ENCODE measurements around the gene PI4KB.
A peak's percentile ranks its signal among the peaks of the same experiment; 100 is the strongest.

Gene PI4KB

DNA sequence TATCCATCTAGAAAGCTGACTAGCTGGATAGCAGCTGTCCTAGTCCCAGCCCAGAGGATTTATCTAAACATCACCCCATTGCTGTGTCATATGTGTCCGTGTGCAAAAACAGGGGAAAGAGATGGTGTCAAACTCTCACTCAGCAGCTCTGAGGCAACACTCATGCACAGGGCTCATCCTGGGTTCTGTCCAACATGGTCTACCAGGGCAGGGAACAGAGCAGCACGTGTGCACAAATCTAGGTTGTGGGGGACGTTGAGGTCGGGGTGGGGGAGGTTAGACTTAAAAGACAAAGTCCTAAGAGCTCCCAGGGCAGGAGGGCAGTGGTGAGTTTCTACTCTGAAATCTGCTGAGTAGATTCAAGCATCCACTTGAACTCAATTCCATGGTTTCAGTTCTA lies 16.2 kb downstream of the PI4KB start:
- no peak for DNase-seq

- no peak for DNase-seq
Measured at GRCh38 chr1:151309811-151310323, 17.3 kb downstream of the PI4KB start.

- no peak for DNase-seq
Measured at GRCh38 chr1:151294742-151295462, 32.3 kb downstream of the PI4KB start.

DNA sequence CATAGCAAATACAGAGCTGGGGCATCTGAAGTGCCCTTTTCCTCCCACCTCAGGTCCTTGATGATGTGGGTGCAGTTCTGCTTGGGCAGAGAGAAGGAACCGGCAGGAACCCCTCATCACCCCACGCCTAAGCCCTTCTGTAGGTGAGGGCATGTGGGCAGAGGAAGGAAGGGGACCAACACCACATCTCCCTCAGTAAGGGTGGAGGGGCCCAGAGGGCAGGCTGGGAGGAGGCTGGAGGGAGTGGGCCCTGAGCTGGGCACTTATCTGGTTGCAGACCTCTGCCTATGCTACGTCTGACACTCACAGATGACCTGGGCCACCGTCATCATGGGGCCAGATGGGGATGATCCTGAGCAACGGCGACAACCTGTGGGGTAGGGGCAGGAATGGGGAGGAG lies 34.1 kb downstream of the PI4KB start:
- no peak for DNase-seq

DNA sequence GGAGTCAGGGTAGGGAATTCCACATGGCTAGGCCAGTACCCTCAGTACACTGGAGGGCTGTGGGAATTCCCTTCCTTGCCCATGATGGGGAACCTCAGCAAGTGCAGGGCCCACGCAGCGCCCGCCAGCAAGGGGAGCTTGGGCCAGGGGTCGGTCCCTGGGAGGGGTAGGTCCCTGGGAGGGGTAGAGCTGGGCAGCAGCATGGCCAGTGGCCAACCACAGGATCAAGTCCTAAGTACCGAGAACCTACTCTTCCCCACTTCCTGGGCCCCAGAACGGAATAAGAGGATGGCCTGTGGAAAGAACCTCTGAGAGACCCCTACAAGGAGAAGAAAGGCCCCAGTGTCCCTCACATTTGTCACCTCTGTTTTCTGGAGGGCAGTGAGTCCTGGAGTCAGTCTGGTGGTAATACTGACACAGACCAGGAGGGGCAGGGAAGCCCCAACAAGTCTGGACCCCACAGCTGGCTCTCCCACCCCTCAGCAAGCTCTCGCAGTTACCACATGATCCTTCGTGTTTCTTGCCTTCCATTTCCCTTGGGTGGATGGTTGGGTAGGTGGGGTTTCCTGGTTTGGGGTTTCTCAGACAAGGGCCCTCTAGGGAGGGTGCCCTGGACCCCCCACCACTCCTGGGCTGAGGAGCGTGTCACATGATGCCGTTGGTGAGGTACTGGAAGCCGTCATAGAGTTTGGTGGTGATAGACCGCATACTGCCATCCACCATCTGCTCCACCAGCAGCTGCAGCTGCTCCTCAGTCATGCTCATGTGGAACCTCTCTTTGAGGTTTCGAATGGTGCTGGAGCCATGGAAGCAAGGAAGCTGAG lies 34.8 kb downstream of the PI4KB start:
- DNase-seq = no peak

GRCh38 chr1:151290709-151291303 lies 36.4 kb downstream of the PI4KB start:
- no peak for DNase-seq

- DNase-seq = no peak
Measured at GRCh38 chr1:151289991-151290708, 37.1 kb downstream of the PI4KB start.

DNA sequence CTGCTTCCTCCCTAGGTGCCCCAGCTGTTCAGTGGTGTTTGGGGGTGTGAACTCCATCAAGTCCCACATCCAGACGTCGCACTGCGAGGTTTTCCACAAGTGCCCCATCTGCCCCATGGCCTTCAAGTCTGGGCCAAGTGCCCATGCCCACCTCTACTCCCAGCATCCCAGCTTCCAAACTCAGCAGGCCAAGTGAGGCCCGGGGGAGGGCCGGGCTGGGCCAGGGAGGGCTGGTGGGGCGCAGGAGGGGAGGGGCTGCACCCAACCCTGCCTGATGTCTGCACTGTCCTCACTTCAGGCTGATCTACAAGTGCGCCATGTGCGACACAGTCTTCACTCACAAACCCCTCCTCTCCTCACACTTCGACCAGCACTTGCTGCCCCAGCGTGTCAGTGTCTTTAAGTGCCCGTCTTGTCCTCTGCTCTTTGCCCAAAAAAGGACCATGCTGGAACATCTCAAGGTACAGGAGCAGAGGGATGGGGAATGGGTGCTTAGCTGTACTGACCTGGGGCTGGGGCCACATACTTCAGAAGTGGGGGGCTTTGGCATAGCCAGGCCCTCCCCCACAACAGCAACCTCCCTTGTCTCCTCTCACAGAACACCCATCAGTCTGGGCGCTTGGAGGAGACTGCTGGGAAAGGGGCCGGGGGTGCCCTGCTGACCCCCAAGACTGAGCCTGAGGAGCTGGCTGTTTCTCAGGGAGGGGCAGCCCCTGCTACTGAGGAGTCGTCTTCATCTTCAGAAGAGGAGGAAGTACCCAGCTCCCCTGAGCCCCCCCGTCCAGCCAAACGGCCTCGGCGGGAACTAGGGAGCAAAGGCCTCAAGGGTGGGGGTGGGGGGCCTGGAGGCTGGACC lies 37.9 kb downstream of the PI4KB start:
- no peak for DNase-seq

- DNase-seq = no peak
Measured at GRCh38 chr1:151288502-151288901, 38.7 kb downstream of the PI4KB start.

GRCh38 chr1:151287767-151288500 lies 39.3 kb downstream of the PI4KB start:
- no peak for DNase-seq

GRCh38 chr1:151287341-151287699 lies 39.9 kb downstream of the PI4KB start:
- DNase-seq = no peak

DNA sequence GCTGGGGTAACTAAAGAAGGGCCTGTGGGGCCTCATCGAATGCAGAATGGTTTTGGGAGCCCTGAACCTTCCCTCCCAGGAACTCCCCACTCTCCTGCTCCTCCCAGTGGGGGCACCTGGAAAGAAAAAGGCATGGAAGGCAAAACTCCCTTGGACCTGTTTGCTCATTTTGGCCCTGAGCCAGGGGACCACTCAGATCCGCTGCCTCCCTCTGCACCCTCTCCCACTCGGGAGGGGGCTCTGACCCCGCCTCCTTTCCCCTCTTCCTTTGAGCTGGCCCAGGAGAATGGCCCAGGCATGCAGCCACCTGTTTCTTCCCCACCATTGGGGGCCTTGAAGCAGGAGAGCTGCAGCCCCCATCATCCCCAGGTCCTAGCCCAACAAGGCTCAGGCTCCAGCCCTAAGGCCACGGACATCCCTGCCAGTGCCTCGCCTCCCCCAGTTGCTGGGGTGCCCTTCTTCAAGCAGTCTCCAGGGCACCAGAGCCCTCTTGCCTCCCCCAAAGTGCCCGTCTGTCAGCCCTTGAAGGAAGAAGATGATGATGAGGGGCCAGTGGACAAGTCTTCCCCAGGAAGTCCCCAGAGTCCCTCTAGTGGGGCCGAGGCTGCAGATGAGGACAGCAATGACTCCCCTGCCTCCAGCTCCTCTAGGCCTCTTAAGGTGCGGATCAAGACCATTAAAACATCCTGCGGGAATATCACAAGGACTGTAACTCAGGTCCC lies 40.4 kb downstream of the PI4KB start:
- no peak for DNase-seq

- DNase-seq = no peak
Measured at GRCh38 chr1:151284013-151284577, 43.1 kb downstream of the PI4KB start.

DNA sequence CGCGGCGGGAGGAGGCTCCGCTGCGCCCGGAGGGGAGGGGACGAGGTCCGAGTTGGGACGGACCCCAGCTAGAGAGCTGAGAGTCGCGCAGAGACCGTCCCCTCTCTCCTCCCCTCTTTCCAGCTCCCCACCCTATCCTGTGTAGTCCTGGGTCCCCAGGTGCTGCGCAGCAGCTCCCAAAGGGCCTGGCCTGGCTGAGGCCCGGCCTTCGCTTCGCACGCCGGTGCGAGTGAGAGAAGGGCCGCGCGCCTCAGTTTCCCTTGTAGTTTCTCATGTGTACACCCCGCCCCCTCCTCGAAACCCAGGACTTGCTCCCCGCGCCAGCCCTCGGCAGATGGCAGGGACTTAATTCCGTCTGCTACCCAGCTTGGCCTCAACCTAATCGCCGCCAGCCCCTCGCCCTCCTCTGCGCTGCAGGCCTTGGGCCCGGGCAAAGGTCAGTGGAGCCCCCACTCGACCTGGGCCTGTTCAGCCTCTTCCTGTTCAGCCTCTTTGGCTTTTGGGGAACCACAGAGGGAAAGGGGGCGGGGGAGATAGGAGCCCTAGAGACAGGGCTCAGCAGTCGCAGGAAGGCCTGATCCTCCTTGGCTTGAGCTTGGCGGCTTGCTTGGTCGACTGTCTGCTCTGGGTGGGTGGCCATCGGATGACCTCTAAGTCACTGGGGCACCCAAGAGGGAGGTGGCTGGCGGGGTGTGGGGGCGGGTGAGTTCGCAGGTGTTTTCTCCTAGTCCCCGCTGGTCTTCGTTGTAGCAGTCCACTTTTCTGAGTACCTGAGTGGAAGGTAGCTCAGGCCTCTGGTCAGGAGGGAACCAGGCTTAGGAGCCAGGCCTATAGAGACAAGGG lies 44.1 kb downstream of the PI4KB start:
- no peak for DNase-seq

GRCh38 chr1:151281969-151282882 lies 45.0 kb downstream of the PI4KB start, which contains the start of gene ZNF687:
TSS of gene ZNF687 (plus strand) at chr1:151282299. CDS start at chr1:151286292, 3,993 bp downstream.
- DNase-seq = peak; percentile 100

DNA sequence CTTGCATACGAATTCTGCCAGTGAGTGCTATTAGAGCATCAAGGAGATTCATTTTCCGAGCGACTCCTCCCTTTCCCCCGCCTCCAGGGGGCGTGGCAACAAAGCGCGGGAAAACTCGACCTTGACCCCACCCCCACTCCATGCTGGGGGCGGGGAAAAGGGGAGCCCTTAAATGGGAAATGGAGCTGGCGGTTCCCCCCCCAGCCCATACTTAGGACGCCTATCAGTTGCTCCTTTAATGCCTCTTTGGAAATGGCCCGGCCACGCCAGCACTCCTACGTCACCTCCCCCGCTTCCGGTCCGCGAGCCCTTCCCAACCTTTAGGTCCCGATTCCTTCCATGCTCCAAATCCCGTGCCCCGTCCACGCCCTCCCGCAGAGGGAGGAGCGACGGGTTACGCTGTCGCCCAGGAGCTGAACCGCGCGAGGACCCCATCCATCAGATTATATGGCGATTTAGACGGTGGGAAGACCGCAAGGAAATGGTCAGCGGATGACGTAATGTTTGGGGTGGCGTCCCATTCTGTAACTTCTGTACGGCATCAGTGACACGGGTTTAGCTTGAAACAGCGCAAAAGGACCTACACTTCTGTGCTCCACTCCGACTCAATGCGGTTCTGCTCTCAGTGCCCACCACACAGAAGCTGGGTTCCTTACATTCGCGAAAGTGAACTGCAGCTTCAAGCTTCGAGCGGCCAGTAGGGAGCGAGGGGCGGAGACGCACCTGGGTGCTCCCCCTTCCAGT lies 45.8 kb downstream of the PI4KB start:
- peak; percentile 94 for DNase-seq

DNA sequence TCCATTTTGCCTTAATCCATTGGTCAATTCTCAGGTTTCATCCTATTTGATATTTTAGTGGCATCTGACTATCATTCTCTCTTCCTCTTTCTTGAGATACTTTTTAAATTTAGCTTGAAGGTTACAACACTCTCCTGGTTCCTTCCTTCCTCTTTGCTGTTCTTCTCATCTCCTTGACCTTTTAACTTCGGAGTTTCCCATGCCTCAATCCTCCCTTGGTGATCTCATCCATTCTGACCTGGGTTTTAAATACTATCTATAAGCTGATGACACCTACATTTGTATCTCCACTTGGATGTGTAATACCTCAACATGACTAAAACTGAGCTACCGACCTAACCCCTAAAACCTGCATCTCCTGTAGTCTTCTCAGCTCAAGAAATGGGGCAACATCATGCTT lies 50.0 kb downstream of the PI4KB start:
- no peak for DNase-seq

Measured in COR-L47 (cell line).